NCI-H1417 (cell line): ENCODE measurements around the gene KCP.

ENCODE experiments used
- DNase-seq, 3 experiments: peaks; one replicate each; lab custom pipeline; 2025; lab: John Stamatoyannopoulos, UW

Gene KCP

DNA sequence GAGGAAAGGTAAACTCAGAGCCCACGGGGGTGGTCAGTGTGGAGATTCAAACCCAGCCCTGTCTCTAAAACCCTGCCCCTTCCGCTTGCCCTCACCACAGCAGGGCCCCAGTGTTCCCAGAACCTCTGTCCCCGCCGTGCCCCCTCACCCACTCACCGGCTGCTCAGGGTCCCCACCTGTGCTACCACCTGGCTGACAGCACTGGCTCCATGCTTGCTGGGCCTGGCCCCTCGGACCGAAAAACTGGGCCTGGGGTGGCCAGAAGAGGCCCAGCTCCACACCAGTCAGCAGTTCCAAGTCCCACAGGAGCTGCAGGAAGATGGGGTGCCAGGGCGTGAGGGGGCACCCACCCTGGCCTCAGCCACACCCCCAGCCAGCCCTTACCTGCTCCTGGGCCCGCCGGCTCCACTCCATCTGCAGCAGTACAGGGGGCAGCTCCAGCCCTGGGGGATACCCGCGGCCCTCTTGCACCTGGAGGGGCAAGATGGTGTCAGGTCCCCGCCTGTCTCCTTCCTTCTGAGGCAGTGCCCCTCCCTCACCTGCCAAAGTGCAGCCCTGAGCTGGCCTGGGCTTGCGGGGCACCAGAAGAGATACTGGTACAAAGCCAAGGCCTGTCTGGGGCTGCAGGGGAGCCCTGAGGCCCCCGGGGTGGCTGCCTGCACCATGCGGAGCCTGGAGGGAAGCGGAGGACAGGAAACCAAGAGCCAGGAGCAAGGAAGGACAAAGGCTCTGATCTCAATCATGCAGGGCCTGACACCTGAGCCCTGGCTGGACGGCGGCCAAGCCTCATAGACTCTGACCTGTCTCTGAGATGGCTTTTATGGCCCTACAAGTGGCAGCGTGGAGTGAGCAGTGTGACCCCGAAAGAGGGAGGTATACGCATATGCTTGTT is 36.1 kb downstream of the KCP start:
- DNase-seq: peak; percentile 62 to 93 (median 72)

DNA sequence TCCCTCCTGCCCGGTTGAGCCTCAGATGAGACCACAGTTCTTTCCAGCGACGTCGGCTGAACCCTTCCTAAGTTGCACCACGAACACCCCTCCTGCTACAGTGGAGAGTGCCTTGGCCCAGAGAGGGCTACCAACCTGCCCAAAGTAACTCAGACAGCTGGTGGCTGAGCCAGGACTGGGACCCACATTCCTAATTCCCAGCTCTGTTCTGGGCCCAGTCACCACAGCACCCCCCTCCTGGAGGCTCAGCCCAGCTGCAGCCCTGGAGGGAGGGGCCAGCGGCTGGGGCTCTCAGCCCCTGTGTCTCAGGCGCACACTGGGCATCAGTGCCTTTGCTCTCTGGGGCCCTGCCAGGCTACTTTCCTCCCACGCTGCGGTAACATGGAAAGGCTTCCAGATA is 37.3 kb downstream of the KCP start:
- no peak for DNase-seq

DNA sequence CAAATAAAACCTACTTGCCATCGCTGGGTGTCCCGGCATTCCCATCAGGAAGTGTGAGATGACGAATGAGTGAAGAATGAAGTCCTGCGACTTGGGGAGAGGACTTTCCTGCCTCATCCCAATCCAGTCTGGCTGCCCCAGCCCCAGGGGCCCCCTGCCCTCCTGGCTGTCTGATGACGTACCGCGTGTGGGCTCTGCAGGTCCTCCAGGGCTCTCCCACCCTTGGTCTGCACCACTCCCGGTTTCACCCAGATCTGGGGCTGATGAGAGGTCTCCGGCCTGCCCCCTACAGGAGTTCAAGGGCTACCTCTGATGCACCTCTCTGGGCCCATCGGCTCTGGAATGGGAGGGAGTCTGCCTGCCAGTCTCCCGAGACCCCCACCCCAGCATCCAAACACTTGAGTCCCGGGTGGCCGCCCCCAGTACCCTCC is 38.1 kb downstream of the KCP start:
- DNase-seq: no peak

DNA sequence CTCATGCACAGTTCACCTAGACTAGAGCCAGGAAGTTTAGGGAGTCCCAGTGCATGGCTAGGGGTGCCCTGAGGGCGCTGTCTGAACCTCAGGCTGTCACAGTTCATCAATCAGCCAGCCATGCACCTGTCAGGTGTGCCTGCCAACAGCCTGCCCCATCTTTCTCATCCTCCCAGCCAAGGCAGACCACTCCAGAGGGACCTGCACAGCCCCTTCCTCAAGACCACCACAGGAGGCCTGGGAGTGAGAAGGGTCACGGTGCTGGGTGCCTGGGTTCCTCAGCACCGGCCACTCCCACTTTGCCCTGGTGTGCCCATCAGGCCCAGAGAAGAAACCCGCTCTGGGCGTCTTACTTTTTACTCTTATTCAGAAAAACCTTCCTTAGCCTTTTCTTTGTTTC is 39.5 kb downstream of the KCP start:
- peak in 1 of 3 experiments; percentile 25 for DNase-seq

DNA sequence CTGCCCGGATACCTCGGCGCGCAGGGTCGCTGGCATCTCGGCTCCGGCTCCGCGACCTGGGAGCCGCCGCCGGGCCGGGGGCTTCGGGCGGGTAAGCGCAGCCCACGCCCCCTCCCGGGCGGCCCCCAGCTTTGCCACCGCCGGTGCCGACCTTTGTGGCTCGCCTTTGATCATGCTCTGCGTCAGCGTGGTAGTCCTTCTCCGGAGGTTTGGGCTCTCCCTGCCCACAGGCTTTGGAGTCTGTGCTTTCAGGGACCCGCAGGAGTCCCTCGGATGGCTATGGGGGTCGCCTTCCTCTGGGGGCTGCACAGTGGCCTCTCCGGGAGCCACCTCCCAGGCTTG is 40.6 kb downstream of the KCP start:
- DNase-seq: no peak

DNA sequence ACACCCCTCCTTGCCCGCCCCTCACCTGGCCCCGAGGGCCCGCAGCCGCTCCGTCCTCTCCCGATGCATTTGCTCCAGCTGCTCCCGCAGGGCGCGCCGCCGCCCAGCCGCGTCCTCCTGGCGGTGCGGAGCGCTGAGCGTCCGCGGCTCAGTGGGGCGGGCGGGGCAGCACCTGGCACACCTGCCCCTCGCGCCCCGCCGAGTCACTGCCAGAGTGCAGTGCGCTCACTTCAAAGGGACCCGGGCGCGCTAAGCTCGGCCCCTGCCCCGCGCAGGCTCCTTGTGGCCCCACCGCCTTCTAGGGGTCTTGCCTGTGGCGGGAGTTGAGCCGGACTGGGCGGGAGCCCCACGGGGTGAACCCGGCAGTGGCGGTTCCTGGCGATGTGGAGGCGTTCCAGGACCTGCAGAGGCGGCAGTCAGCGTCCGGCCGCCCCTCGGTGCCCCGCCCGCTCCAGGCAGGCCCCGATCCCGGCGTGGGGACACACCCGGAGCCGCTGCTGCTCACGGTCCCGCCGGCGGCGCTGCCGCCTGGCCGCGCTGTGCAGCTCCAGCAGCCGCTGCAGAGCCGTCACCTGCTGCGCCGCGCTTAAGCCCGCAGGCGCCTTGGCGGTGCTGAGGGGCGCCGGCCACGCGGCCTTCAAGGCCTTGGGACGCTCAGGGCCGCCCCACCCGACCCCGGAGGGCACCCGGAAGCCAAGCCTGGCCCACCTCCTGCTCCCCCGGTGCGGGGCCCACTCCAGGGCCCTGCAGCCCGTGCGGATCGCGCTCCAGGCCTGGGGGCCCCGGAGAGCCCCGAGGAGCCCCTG is 41.2 kb downstream of the KCP start:
- peak; percentile 59 to 92 (median 86) for DNase-seq

DNA sequence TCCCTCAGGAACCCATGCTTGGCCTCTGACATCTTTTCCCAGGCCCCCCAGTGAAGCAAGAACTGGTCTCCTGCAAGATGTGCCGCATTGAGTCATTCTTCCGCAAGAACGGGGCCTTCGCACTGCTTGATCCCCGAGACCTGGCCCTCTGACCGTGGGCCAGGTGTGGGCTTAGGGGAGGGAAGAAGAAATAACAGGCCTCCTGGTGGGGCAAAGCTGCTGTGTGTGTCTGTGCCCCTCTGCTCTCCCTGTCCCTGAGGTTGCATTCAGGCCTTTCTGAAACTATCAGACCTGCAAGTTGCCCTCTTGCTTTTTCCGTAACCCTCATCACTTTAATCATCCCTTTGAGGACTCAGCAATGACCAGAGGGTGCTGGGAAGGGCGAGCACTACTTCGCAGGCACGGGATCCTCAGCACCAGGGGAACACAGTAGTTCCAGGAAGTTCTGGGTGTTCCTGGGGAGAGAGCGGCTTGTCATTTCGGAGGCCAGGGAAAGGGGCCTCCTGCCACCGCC is 41.8 kb downstream of the KCP start:
- DNase-seq: peak in 1 of 3 experiments; percentile 73

DNA sequence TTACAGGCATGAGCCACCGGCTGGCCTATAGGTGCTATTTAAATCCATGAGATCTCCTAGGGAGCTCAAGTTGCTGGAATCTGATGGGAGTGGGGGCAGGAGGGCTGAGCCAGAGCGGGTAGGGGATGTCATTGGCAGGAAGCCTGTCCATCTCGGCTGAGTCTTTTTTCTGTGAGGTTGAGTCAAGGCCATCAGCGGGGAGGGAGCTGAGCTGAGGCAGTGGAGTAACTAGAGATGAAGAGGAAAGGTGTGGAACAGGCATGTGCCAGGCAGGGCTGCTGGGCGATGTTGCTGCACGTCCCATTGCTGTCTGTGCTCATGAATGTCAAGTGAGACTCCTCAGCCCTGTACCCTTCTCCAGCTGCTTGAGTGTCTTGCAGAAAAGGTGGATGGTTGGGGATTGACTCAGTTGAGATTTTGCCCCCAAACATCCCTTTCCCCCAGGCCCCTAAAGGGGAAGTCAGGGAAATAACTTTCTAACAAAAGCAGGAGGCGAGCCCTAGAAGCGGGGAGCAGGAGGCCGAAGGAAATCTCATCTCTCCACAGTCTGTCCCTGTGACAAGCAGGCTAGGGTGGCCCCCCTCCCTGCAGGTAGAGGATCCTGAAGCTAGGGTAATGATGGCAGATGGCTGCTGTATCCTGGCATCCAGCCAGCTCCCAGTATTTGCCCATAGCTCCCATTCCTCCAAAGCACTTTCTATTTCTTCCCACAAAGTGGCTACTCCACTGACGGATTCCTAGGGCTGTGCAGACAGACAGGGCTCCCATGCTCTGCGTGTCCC is 42.5 kb downstream of the KCP start:
- peak; percentile 73 to 92 (median 82) for DNase-seq

DNA sequence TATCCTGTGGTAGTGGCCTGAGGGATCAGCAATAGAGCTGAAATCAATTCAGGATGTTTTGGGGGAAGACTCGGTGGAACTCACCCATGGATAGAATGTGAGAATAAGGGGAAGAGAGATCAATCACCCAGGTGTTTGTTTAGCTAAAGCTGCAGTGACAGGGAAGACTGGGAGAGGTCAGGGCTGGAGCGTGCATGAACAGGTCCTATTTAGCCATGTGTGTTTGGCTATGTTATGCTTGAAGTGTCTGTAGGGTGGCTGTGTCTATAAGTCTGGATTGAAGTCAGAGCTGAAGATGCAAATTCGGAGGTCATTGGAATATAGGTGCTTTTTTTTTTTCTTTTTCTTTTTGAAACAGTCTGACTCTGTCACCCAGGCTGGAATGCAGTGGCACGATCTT is 43.3 kb downstream of the KCP start:
- no peak for DNase-seq

DNA sequence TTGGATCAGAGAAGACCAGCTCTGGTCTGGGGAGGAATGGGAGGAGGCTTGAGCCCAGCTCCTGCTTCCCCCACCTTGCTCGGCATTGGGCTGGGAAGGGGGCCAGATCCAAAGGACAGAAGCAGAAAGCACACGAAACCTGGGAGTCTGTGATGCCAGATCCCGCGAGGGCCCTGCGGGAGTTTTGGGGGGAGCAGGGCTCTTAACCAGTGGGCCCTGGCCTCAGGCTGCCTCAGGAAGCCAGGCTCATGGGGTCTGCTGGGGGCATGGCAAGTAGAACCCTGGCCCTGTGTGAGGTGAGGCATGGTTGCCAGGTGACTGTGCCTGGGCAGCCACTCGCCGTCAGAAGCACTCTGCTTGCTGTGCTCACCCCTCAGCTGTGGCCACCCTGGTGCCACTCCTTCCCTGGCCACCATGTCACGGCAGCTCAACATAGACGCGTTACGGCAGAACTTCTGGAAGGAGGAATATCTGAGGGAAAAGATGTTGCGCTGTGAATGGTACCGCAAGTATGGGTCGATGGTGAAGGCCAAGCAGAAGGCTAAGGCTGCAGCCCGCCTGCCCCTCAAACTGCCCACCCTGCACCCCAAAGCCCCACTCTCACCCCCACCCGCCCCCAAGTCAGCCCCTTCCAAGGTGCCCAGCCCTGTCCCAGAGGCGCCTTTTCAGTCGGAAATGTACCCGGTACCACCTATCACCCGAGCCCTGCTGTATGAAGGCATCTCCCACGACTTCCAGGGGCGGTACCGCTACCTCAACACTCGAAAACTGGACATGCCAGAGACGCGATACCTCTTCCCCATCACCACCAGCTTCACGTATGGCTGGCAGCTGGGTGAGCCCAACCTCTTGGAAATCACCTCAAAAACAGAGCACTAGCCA is 44.3 kb downstream of the KCP start:
- no peak for DNase-seq

DNA sequence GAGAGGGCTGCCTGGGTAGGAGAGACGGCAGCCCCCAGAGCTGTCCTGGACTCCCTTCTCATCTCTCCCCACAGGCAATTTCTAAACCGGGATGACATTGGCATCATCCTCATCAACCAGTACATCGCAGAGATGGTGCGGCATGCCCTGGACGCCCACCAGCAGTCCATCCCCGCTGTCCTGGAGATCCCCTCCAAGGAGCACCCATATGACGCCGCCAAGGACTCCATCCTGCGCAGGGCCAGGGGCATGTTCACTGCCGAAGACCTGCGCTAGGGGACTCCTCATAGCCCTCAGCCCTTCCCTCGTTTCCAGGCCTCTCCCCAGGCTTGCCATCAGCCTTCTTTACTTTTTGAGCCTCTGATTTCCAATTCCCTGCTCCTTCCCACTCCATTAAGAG is 45.2 kb downstream of the KCP start:
- DNase-seq: no peak

DNA sequence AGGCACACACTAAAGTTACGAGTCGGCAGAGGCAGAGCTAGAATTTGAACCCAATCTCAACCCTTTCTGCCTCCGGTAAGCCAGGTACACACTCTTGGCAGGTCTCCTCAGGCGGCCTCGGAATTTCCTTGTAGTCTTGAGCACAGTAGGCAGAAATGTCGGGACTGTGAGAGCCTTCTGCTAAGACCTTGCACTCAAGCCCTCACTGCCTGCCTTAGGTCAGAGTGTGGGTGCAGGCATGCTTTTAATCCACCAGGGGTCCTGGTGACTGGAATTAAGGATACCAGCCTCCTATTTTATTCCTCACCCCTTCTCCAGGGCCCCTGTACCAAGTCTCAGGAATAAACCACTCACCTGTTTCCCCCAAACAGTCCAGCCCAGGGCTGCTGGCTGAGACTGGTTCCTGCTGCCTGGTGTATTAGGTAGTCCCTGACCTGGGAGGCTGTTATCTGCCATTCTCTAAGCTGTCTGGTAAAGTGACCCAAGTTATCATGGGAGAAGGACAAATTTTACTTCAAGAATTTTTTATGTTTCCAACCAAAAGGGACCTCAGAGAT is 47.0 kb downstream of the KCP start:
- peak; percentile 29 to 71 (median 59) for DNase-seq

DNA sequence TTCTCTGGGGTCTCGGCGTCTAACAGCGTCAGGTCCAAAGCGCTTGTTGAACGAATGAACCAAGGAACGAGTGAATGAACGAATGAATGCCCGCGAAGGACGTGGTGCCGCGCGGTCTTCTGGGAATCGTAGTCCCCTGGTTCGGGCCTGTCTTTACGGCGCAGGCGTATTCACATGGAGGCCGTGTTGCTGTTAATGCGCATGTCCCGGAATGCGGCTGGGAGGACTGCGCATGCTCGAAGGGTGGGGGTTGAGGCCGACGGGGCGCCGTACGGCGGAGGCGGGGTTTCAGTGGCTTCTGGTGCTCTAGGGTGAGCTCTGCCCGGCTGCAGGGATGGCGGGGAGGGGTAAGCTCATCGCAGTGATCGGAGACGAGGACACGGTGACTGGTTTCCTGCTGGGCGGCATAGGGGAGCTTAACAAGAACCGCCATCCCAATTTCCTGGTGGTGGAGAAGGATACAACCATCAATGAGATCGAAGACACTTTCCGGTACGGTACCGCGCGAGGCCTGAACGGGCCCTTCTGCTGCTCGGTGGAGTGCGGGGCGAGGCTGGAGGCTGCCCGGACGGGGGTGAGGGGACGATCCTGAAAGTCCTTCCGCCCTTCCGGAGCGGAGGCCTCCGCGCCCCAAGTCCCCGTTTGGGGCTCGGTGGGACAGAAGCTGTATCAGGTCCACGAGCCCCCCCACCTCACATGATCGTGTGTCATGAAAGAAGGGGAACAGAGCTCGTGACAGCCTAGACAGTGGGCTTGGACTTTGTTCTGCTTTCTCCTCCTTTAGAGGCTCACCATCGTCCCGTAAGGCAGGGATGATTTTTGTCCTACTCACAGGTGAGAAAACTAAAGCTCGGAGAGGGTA is 47.7 kb downstream of the KCP start, which contains the start of gene ATP6V1F:
Gene ATP6V1F, plus strand, starts transcription at position 286 of the 862 bp plus-strand sequence. Its CDS starts 49 bp downstream, at position 335.
- peak; percentile 98 to 99 (median 98) for DNase-seq

DNA sequence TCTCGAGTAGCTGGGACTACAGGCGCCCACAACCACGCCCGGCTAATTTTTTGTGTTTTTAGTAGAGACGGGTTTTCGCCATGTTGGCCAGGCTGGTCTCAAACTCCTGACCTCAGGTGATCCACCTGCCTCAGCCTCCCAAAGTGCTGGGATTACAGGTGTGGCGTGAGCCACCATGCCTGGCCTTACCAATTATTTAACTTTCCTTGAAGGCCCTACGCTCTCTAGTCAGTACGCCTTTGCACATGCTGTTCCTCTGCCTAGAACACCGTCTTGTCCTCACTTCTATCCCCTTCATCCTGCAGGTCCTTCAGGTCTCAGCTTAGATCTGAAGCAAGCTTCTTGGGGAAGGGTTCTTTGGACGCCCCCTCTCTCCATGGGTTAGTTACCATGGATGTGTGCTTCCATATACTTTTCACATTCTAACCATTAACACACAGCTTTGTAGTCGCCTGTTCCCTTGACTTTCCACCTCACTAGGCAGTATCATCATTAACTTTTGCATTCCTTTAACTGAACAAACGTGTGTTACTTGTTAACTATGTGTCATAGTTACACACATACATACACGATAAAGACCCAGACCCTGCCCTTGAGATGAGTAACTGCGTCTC is 48.4 kb downstream of the KCP start:
- DNase-seq: no peak

DNA sequence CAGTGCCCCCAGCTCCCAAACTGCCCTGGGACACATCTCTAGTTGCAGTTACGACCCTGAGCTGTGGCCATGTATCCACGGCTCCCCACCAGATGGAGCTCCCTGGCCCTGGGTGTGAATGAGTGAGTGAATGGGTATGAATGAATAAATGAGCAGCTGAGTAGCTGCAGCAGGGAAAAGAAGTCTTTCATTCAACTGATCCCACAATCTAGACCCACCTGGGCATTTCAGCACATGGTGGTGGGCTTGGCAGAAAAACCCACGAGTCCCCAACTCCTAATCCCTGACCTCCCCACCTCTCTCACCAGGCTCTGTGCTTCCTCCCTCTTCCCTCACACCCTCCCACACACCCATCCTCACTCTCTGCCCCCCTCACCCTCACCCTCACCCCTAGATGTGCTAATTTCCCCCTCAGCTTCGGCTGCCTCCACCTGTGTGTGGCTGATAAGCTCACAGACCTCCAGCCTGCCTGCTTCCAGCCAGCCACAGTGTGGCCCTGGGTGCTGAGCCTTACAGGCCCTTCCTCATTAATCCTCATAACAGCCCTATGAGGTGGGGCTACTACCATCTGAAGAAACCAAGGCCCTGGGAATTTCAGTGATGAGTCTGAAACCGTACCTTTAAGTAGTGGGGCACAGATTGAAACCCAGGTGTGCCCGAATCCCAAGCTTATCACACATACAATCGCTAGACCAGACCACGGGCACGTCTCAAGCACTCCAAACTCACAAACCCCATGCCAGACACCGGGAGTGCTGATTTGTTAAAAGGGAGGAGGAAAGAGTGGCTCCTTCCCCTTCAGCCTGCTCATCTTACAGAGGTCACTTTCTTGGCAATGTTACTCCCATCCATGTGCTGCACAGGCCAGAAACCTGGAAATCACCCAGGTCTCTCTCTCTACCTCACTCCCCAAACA is 50.1 kb downstream of the KCP start:
- DNase-seq: no peak

DNA sequence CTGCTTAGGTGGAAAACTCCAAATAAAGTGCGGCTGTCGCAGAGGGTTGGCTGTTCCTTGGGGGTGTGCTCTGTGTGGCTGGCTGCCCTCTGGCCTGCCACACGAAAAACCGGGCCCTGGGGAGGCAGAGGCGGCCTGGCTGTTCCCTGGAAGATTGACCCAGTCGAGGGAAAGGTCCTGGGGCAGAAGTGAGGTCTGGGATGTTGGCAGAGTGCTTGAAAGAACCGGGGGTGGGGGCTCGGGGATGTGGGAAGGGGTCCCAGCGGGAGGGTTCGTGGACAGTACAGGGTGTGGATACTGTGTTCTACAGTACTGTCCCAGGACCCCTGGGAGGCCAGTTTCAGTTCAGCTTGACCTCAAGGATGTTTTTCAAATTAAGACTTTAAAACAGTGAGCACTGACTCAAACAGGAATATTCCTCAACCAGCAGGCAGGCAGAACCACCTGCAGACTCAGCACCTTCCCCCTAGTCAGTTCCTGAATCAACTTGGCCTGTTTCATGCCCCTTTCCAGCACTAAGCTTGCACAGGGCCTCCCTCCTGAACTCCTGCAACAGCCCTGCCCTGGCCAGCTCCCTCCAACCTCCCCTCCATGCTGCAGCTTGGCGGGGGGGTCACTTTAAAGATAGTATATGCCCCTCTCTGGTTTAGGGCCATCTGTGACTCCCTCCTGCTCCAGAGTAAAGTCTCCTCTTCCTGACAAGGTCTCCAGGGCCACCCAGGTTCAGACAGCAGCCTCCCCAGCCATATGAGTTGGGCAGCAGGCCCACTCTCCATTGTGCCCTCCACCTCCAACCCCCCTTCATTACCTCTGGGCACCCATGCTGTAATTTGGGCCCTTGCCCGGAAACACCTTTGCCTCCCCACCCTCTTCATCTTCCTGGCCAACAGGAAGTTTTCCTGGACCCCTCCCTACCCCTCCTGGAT is 51.0 kb downstream of the KCP start:
- DNase-seq: no peak
